Muscle layer of colon (tissue), 2 donors: ENCODE measurements around the gene CTAGE6.
"Not testable (repeated sequence)": the region's sequence is repeated elsewhere in the genome, so short reads cannot be mapped to it uniquely, and the experiment has no call there.

Experiments
- H3K27ac ChIP-seq: one replicate; pipeline ENCODE4 v1.7.0; 2013; ENCODE audit warnings: low read depth, mild to moderate bottlenecking, low read length, moderate library complexity
- H3K27me3 ChIP-seq, 2 donors: one replicate each; pipeline ENCODE4 v1.7.0; 2013; ENCODE audit warnings: low read length in 2 of 2, mild to moderate bottlenecking in 2 of 2; ENCODE audit not compliant: insufficient read depth in 2 of 2, control insufficient read depth in 1 of 2
- H3K36me3 ChIP-seq: one replicate; pipeline ENCODE4 v1.7.0; 2013; ENCODE audit warnings: mild to moderate bottlenecking, low read length; ENCODE audit not compliant: insufficient read depth
- H3K4me1 ChIP-seq: one replicate; pipeline ENCODE4 v1.7.0; 2013; ENCODE audit warnings: mild to moderate bottlenecking, low read length; ENCODE audit not compliant: insufficient read depth
- H3K4me3 ChIP-seq, 2 donors: one replicate each; pipeline ENCODE4 v1.7.0; 2013; ENCODE audit warnings: low read length in 2 of 2, low read depth in 1 of 2, mild to moderate bottlenecking in 1 of 2, moderate library complexity in 1 of 2
- H3K9ac ChIP-seq: one replicate; pipeline ENCODE4 v1.7.0; 2013; ENCODE audit warnings: low read length
- H3K9me3 ChIP-seq: one replicate; pipeline ENCODE4 v1.7.0; 2013; ENCODE audit warnings: mild to moderate bottlenecking, low read length
- donor health status: abdominal sarcoma.
- donor health status: Adenocarcinoma of cecum.

The CTAGE6 gene

GRCh38 chr7:143757596-143757995 lies at the start of gene CTAGE6:
TSS of gene CTAGE6 (minus strand) at chr7:143757696. CDS start at chr7:143757658, 38 bp downstream.
- H3K9me3 ChIP-seq, H3K9ac ChIP-seq, H3K27me3 ChIP-seq, H3K4me1 ChIP-seq, H3K4me3 ChIP-seq, H3K27ac ChIP-seq, H3K36me3 ChIP-seq: not testable (repeated sequence)

- H3K27ac ChIP-seq, H3K4me3 ChIP-seq, H3K9me3 ChIP-seq: not testable (repeated sequence)
These were observed 49.2 kb upstream of the CTAGE6 start for GRCh38 chr7:143806664-143807071.

GRCh38 chr7:143797896-143798290 lies 40.4 kb upstream of the CTAGE6 start:
- H3K9me3 ChIP-seq, H3K27me3 ChIP-seq, H3K36me3 ChIP-seq, H3K4me1 ChIP-seq, H3K4me3 ChIP-seq, H3K27ac ChIP-seq, H3K9ac ChIP-seq: not testable (repeated sequence)

More at GRCh38 chr7:143806664-143807071, 49.2 kb upstream of the CTAGE6 start:
- not testable (repeated sequence) for H3K9ac ChIP-seq, H3K4me1 ChIP-seq, H3K27me3 ChIP-seq, H3K36me3 ChIP-seq

- not testable (repeated sequence) for H3K4me1 ChIP-seq, H3K4me3 ChIP-seq, H3K9me3 ChIP-seq, H3K9ac ChIP-seq, H3K27ac ChIP-seq, H3K36me3 ChIP-seq, H3K27me3 ChIP-seq
These were observed 39.8 kb upstream of the CTAGE6 start for GRCh38 chr7:143797119-143797895.

- not testable (repeated sequence) for H3K27ac ChIP-seq, H3K27me3 ChIP-seq, H3K4me3 ChIP-seq, H3K4me1 ChIP-seq, H3K9me3 ChIP-seq, H3K36me3 ChIP-seq, H3K9ac ChIP-seq
These were observed 38.2 kb upstream of the CTAGE6 start for GRCh38 chr7:143795653-143796052.

- H3K36me3 ChIP-seq, H3K27ac ChIP-seq, H3K4me1 ChIP-seq, H3K9me3 ChIP-seq, H3K4me3 ChIP-seq, H3K27me3 ChIP-seq, H3K9ac ChIP-seq: not testable (repeated sequence)
These were observed 35.1 kb upstream of the CTAGE6 start for GRCh38 chr7:143792633-143793032.

GRCh38 chr7:143785415-143786182 lies 28.1 kb upstream of the CTAGE6 start:
- not testable (repeated sequence) for H3K27ac ChIP-seq, H3K4me1 ChIP-seq, H3K4me3 ChIP-seq, H3K9ac ChIP-seq, H3K9me3 ChIP-seq, H3K36me3 ChIP-seq, H3K27me3 ChIP-seq

GRCh38 chr7:143779591-143779990 lies 22.1 kb upstream of the CTAGE6 start:
- H3K4me3 ChIP-seq, H3K4me1 ChIP-seq, H3K27me3 ChIP-seq, H3K9ac ChIP-seq, H3K9me3 ChIP-seq, H3K36me3 ChIP-seq, H3K27ac ChIP-seq: not testable (repeated sequence)

GRCh38 chr7:143772738-143773468 lies 15.4 kb upstream of the CTAGE6 start:
- not testable (repeated sequence) for H3K9me3 ChIP-seq, H3K4me3 ChIP-seq, H3K27me3 ChIP-seq, H3K4me1 ChIP-seq, H3K27ac ChIP-seq, H3K9ac ChIP-seq, H3K36me3 ChIP-seq

- not testable (repeated sequence) for H3K4me3 ChIP-seq, H3K9me3 ChIP-seq
These were observed 10.0 kb upstream of the CTAGE6 start for GRCh38 chr7:143767531-143767930.

GRCh38 chr7:143765678-143766077 lies 8.2 kb upstream of the CTAGE6 start:
- H3K36me3 ChIP-seq, H3K27me3 ChIP-seq: not testable (repeated sequence)

More at GRCh38 chr7:143767531-143767930, 10.0 kb upstream of the CTAGE6 start:
- not testable (repeated sequence) for H3K27me3 ChIP-seq, H3K9ac ChIP-seq, H3K27ac ChIP-seq, H3K36me3 ChIP-seq, H3K4me1 ChIP-seq

More at GRCh38 chr7:143765678-143766077, 8.2 kb upstream of the CTAGE6 start:
- not testable (repeated sequence) for H3K27ac ChIP-seq, H3K4me3 ChIP-seq, H3K9me3 ChIP-seq, H3K4me1 ChIP-seq, H3K9ac ChIP-seq
